Activated CD4-positive, CD25-positive, alpha-beta regulatory T cell treated with anti-CD3 and anti-CD28 coated beads, Interleukin-2, amount 50 U/mL, for 16 hours (primary cell): ENCODE measurements around the gene BRINP1.

ENCODE experiments used
- DNase-seq: peaks from one replicate; pipeline ENCODE4 v3.0.0-alpha.2; 2020; ENCODE audit warnings: low read depth, low spot score

The BRINP1 gene

GRCh38 chr9:119282476-119283077, 86.7 kb downstream of the BRINP1 start:
- DNase-seq: no peak

- DNase-seq: no peak
These were observed 88.3 kb downstream of the BRINP1 start for GRCh38 chr9:119280740-119281485.

- no peak for DNase-seq
These were observed 91.1 kb downstream of the BRINP1 start for GRCh38 chr9:119278171-119278570.

GRCh38 chr9:119273984-119274665, 95.1 kb downstream of the BRINP1 start:
- DNase-seq: no peak

- no peak for DNase-seq
These were observed 95.8 kb downstream of the BRINP1 start for GRCh38 chr9:119273325-119273904.

- no peak for DNase-seq
These were observed 96.6 kb downstream of the BRINP1 start for GRCh38 chr9:119272500-119273211.

- no peak for DNase-seq
These were observed 100.2 kb downstream of the BRINP1 start for GRCh38 chr9:119268985-119269384.

- DNase-seq: no peak
These were observed 105.1 kb downstream of the BRINP1 start for GRCh38 chr9:119264165-119264564.

- no peak for DNase-seq
These were observed 111.6 kb downstream of the BRINP1 start for GRCh38 chr9:119257592-119257991.

- no peak for DNase-seq
These were observed 114.1 kb downstream of the BRINP1 start for GRCh38 chr9:119255116-119255515.

GRCh38 chr9:119252671-119253299, 116.5 kb downstream of the BRINP1 start:
- DNase-seq: no peak

- no peak for DNase-seq
These were observed 117.3 kb downstream of the BRINP1 start for GRCh38 chr9:119251936-119252335.

GRCh38 chr9:119250730-119251129, 118.5 kb downstream of the BRINP1 start:
- no peak for DNase-seq

- DNase-seq: no peak
These were observed 128.7 kb downstream of the BRINP1 start for GRCh38 chr9:119240546-119240945.

- no peak for DNase-seq
These were observed 134.6 kb downstream of the BRINP1 start for GRCh38 chr9:119234636-119235035.

GRCh38 chr9:119227422-119227821, 141.8 kb downstream of the BRINP1 start:
- DNase-seq: no peak

- no peak for DNase-seq
These were observed 144.8 kb downstream of the BRINP1 start for GRCh38 chr9:119224431-119224830.

GRCh38 chr9:119221276-119221675, 148.0 kb downstream of the BRINP1 start:
- DNase-seq: no peak

GRCh38 chr9:119218293-119218692, 150.9 kb downstream of the BRINP1 start:
- no peak for DNase-seq

GRCh38 chr9:119216651-119217331, 152.4 kb downstream of the BRINP1 start:
- DNase-seq: no peak

GRCh38 chr9:119215651-119216050, 153.6 kb downstream of the BRINP1 start:
- DNase-seq: no peak
